WERI-Rb-1 (cell line): ENCODE data around the gene SYNGAP1.
"Not testable (repeated sequence)": the region's sequence is repeated elsewhere in the genome, so short reads cannot be mapped to it uniquely, and the experiment has no call there.

Source experiments
- DNase-seq: peaks from one replicate; pipeline ENCODE4 v3.0.0-alpha.2; 2020
- H3K27ac ChIP-seq: fragments of 250-450 bp; sonication (Bioruptor Pico); 2 replicates; pipeline ENCODE4 v1.5.1; 2020; ENCODE audit warnings: mild to moderate bottlenecking, moderate library complexity
- H3K27me3 ChIP-seq: fragments of 250-450 bp; sonication (Bioruptor Pico); 2 replicates; pipeline ENCODE4 v1.5.1; 2021; ENCODE audit warnings: mild to moderate bottlenecking, low read depth, moderate library complexity; ENCODE audit not compliant: insufficient read depth, severe bottlenecking
- H3K36me3 ChIP-seq: fragments of 250-450 bp; sonication (Bioruptor Pico); 2 replicates; pipeline ENCODE4 v1.5.1; 2020; ENCODE audit warnings: mild to moderate bottlenecking, moderate library complexity
- H3K4me3 ChIP-seq: 2 replicates; pipeline ENCODE4 v1.5.1; 2011; ENCODE audit warnings: low read depth, mild to moderate bottlenecking, control low read depth, low read length
- H3K9me3 ChIP-seq: fragments of 250-450 bp; sonication (Bioruptor Pico); 2 replicates; pipeline ENCODE4 v1.5.1; 2021; ENCODE audit warnings: mild to moderate bottlenecking, moderate library complexity; ENCODE audit not compliant: severe bottlenecking
- TF ChIP-seq, protein P1 (sequence below): IDR thresholded peaks from 2 replicates; pipeline ENCODE4 v1.5.1; 2011; ENCODE audit warnings: low read depth, mild to moderate bottlenecking, control low read depth, inconsistent platforms, low read length

SYNGAP1 gene

DNA sequence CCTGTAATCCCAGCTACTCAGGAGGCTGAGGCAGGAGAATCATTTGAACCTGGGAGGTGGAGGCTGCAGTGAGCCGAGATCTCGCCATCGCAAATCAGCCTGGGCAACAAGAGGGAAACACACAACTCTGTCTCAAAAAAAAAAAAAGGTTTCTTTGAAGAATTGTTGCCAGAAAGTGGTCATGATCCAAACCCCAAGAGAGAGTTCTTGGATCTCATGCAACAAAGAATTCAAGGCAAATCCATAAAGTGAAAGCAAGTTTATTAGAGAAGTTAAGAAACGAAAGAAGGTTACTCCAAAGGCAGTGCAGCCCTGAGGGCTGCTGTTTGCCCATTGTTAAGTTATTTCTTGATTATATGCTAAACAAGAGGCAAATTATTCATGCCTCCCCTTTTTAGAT lies 42.7 kb upstream of the SYNGAP1 start:
- H3K9me3 ChIP-seq = no peaks in the 10 kb centered on the region
- TF ChIP-seq, protein P1, sequence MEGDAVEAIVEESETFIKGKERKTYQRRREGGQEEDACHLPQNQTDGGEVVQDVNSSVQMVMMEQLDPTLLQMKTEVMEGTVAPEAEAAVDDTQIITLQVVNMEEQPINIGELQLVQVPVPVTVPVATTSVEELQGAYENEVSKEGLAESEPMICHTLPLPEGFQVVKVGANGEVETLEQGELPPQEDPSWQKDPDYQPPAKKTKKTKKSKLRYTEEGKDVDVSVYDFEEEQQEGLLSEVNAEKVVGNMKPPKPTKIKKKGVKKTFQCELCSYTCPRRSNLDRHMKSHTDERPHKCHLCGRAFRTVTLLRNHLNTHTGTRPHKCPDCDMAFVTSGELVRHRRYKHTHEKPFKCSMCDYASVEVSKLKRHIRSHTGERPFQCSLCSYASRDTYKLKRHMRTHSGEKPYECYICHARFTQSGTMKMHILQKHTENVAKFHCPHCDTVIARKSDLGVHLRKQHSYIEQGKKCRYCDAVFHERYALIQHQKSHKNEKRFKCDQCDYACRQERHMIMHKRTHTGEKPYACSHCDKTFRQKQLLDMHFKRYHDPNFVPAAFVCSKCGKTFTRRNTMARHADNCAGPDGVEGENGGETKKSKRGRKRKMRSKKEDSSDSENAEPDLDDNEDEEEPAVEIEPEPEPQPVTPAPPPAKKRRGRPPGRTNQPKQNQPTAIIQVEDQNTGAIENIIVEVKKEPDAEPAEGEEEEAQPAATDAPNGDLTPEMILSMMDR = no peak
- DNase-seq = no peak
- no peak overlapping the region for H3K4me3 ChIP-seq
- H3K27me3 ChIP-seq = no peaks in the 10 kb centered on the region
- no peaks in the 10 kb centered on the region for H3K36me3 ChIP-seq
- no peak overlapping the region for H3K27ac ChIP-seq

GRCh38 chr6:33379184-33379583 lies 40.7 kb upstream of the SYNGAP1 start:
- not testable (repeated sequence) for H3K27me3 ChIP-seq, H3K9me3 ChIP-seq, DNase-seq, H3K36me3 ChIP-seq, H3K27ac ChIP-seq, H3K4me3 ChIP-seq

DNA sequence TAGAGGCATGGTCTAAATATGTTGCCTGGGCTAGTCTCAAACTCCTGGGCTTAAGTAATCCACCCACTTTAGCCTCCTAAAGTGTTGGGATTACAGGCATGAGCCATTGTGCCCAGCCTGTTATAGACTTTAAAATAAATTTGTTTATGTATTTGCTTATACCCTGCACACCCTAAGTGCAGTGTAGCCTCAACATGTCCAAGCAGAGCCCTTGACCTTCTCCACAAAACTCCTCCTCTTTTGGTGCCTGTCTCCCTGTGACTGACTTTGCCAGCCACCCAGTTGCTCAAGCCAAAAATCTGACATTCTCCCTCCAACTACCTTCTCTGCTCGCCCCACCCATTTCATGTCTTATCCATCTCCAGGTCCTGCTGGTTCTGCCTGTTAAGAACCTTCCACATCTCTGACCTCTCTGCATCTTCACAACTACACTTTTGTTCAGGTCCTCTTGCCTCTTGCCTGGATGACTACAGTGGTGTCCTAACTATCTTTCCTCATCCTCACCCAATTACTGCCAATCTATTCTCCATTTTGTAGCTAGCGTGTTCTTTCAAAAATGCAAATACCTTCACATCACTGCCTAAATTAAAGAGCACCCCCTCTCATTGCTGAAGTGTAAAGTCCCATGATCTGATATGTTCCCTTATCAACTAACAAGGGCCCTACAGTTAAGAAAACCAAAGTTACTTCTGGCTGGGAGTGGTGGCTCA lies 39.4 kb upstream of the SYNGAP1 start:
- TF ChIP-seq, protein P1 = no peak
- Histone ChIP-seq H3K36me3 (no peaks in the 10 kb centered on the region), H3K27ac (no peak overlapping the region), H3K4me3 (no peak overlapping the region), H3K27me3 (no peaks in the 10 kb centered on the region), H3K9me3 (no peaks in the 10 kb centered on the region)
- no peak for DNase-seq

- Histone ChIP-seq H3K27ac (no peak overlapping the region), H3K4me3 (no peak overlapping the region), H3K9me3 (no peaks in the 10 kb centered on the region), H3K27me3 (no peaks in the 10 kb centered on the region), H3K36me3 (no peaks in the 10 kb centered on the region)
- TF ChIP-seq, protein P1 = no peak
- DNase-seq = no peak
Observed at GRCh38 chr6:33383427-33384185, 36.3 kb upstream of the SYNGAP1 start.

- TF ChIP-seq, protein P1 = peak; percentile 46
- Histone ChIP-seq H3K27me3 (no peaks in the 10 kb centered on the region), H3K9me3 (no peaks in the 10 kb centered on the region), H3K4me3 (no peak overlapping the region), H3K36me3 (no peaks in the 10 kb centered on the region), H3K27ac (no peak overlapping the region)
- peak; percentile 48 for DNase-seq
Observed at GRCh38 chr6:33384581-33385020, 35.3 kb upstream of the SYNGAP1 start.

GRCh38 chr6:33390173-33390572 lies 29.7 kb upstream of the SYNGAP1 start:
- Histone ChIP-seq H3K27me3 (no peaks in the 10 kb centered on the region), H3K4me3 (no peak overlapping the region), H3K9me3 (no peaks in the 10 kb centered on the region), H3K36me3 (peaks cover 35% of the 10 kb centered on the region), H3K27ac (peak overlapping the region; percentile 98)
- TF ChIP-seq, protein P1 = no peak
- DNase-seq = no peak
